Measurements from ENCODE around the gene ANKRD11.
"Not testable (repeated sequence)": the region's sequence is repeated elsewhere in the genome, so short reads cannot be mapped to it uniquely, and the experiment has no call there.

GRCh38 chr16:89362540-89363223 lies 127.7 kb downstream of the ANKRD11 start:
- TF ChIP-seq POLR2A (IDR thresholded peaks at IDR 0.05; ENCODE audit: borderline replicate concordance, extremely low read depth, insufficient read depth, insufficient read length); EGR1 (IDR thresholded peaks at IDR 0.05; ENCODE audit: low read depth): not testable (repeated sequence)

Measured in HCT116 (cell line).